H1 (cell line): Measurements from ENCODE around the gene SETD1B. TPM values are rescaled to one million over a fixed set of nuclear protein-coding genes. Genes with fewer than 3 reads are reported as not detected.

Experiments used
- ASH2L ChIP-seq: fragments of 200-600, 300-600 bp; sonication (generic); IDR thresholded peaks from one replicate; pipeline ENCODE4 v1.7.1; 2017; ENCODE audit warnings: low read length
- ATF2 ChIP-seq: IDR thresholded peaks from 2 replicates; pipeline ENCODE4 v1.6.1; 2012; ENCODE audit warnings: low read length, inconsistent platforms
- CHD7 ChIP-seq: fragments of 300-600 bp; sonication (generic); IDR thresholded peaks from 2 replicates; pipeline ENCODE4 v1.7.1; 2012; ENCODE audit warnings: low read length, moderate library complexity, mild to moderate bottlenecking, inconsistent platforms; ENCODE audit not compliant: insufficient replicate concordance
- HDAC2 ChIP-seq, 2 experiments: fragments of 300-600 bp in 1 of 2; sonication (generic) in 1 of 2; IDR thresholded peaks; 2 replicates each; pipeline ENCODE4 v1.6.1; 2011 to 2012; ENCODE audit warnings: low read depth in 2 of 2, low read length in 2 of 2, mild to moderate bottlenecking in 2 of 2, moderate library complexity in 2 of 2, borderline replicate concordance in 1 of 2, inconsistent platforms in 1 of 2
- SRF ChIP-seq: IDR thresholded peaks from 2 replicates; pipeline ENCODE4 v1.6.1; 2011; ENCODE audit warnings: mild to moderate bottlenecking, low read depth, low read length, moderate library complexity
- TBP ChIP-seq: IDR thresholded peaks from 2 replicates; pipeline ENCODE4 v1.6.1; 2011; ENCODE audit warnings: low read depth, low read length, improper control_type of control experiment
- USF2 ChIP-seq: IDR thresholded peaks from 2 replicates; pipeline ENCODE4 v1.6.1; 2011; ENCODE audit warnings: low read length, improper control_type of control experiment
- polyA plus RNA-seq, 7 experiments: library from polyadenylated mRNA; depleted of rRNA in 3 of 7; stranded (reverse) in 5 of 7; unstranded in 2 of 7; fragments of >200 nt in 5 of 7; fragments of 200-250 nt in 2 of 7; gene quantifications; 1 replicate in 5 of 7; 2 replicates in 1 of 7; 4 replicates in 1 of 7; pipeline versions ENCODE4 v1.2.1 to v1.2.3, GENCODE V29; 2011 to 2013; ENCODE audit warnings: missing spikeins in 2 of 7, mixed read lengths in 2 of 7
- total RNA-seq: library from RNA; stranded (reverse); fragmentation: NEBNext Ultra II Directional; extraction: Animal tissue kit (Norgen Biotek cat#: 25700); gene quantifications from 2 replicates; pipeline ENCODE4 v1.2.1, GENCODE V29; 2021

Gene SETD1B
- total and polyA plus RNA-seq, 2 of the 8 experiments (the other 6 are each of a cell fraction or from before 2014, with no cell fraction given), result 1.3 to 17.7 TPM

GRCh38 chr12:121773011-121773777 is 30.6 kb upstream of the SETD1B start (continued):
- no peak for TF ChIP-seq SRF
- no peak for TF ChIP-seq USF2
- no peak for TF ChIP-seq TBP
- no peak for TF ChIP-seq HDAC2 (IDR thresholded peaks at IDR 0.05; ENCODE audit: borderline replicate concordance in 1 of 2, low read depth in 2 of 2, low read length in 2 of 2)
- TF ChIP-seq CHD7, result no peak
- no peak for TF ChIP-seq ATF2
- TF ChIP-seq ASH2L, result no peak
